HG02852 (cell line): ENCODE data around the gene TLX1.
A peak's percentile ranks its signal among the peaks of the same experiment; 100 is the strongest.

ENCODE experiments used
- ATAC-seq: cut with Tn5 transposase; IDR thresholded peaks from one replicate; pipeline ENCODE4 v1.9.1; 2021; ENCODE audit warnings: mild to moderate bottlenecking, moderate library complexity; ENCODE audit not compliant: unreplicated experiment

Gene TLX1

DNA sequence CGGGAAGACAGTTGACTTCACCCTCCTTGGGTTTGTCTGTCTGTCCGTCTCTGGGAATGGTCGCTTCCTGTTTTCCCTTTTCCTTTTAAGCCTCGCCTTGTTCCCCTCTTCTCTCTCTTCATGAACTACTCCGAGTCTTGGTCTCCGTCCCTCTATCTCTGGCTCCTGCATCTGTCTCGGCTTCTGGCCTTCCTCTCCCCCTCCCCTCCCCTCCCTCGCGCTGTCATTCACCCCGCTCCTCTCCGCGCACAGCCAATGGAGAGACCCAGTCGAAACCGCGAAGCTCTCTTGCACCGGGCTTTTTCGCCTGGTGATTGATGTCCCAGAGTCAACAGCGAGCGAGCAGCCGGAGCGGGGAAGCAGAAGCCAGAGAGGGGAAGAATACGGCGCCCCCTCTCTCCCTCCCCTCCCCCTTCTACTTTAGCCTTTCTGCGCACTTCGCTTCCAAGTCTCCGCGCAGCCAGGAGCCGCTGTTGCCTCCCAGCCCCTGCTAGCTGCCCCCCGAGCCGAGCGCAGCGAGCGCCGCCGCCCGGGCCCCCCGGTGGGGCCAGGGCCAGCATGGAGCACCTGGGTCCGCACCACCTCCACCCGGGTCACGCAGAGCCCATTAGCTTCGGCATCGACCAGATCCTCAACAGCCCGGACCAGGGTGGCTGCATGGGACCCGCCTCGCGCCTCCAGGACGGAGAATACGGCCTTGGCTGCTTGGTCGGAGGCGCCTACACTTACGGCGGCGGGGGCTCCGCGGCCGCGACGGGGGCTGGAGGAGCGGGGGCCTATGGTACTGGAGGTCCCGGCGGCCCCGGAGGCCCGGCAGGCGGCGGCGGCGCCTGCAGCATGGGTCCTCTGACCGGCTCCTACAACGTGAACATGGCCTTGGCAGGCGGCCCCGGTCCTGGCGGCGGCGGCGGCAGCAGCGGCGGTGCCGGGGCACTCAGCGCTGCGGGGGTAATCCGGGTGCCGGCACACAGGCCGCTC is at the start of gene TLX1:
Gene TLX1 (plus strand): TSS at position 317 of the 978 bp plus-strand sequence. CDS start 242 bp downstream, at position 559.
- ATAC-seq: no peak

DNA sequence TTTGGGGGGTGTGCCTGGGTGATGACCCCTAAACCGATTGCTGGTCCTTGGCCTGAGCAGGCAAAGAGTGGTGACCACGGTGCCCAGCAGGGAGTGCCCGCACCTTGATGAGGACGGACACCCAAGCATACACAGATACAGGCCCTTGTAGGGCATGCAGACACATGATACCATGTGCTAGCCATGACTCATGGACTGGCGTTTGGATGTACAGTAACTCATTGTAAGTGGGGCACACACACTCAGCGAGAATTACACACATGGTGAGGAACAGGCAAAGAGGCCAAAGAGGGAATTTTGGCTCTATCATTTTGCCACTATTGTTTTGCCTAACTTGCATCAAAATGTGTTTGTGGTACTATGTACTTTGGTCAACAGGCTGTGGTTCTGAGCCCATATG is 45.3 kb upstream of the TLX1 start:
- no peak for ATAC-seq

DNA sequence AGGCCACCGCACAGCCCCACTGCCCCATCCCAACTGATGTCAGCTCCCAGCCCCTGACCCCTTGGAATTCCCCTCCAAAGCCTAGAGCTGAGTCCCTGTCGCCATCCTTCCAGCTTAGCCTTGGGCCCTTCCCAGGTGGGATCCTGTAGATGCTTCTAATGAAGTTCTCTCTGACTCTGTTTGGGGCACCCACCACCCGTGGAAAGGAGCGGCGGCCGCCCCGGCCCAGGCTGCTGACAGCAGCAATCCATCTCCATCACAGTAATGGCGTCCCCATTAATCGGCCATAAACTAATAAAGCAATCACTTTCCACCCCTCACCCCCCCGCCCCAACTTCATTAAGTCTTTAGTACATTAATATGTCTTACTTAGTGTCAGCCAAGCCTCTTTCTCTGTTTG is 43.7 kb upstream of the TLX1 start:
- no peak for ATAC-seq

DNA sequence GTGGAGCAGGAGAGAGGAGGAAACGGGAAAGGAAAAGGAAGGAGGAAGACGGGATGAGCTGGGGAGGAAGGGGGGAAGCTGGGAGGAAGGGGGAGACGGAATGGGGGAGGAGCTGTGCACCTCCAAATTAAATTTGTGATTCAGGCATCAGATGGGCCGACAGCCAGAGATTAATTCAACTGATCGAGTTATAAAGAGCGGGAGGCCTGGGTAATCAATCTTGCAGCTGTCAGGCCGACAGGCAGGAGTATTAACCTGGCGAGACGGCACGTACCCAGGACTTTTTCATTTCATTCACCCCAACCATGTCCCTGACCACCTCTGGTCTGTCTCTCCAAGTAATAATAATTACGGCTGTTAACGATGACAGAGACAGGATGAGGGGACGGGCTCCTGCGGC is 43.1 kb upstream of the TLX1 start:
- no peak for ATAC-seq

DNA sequence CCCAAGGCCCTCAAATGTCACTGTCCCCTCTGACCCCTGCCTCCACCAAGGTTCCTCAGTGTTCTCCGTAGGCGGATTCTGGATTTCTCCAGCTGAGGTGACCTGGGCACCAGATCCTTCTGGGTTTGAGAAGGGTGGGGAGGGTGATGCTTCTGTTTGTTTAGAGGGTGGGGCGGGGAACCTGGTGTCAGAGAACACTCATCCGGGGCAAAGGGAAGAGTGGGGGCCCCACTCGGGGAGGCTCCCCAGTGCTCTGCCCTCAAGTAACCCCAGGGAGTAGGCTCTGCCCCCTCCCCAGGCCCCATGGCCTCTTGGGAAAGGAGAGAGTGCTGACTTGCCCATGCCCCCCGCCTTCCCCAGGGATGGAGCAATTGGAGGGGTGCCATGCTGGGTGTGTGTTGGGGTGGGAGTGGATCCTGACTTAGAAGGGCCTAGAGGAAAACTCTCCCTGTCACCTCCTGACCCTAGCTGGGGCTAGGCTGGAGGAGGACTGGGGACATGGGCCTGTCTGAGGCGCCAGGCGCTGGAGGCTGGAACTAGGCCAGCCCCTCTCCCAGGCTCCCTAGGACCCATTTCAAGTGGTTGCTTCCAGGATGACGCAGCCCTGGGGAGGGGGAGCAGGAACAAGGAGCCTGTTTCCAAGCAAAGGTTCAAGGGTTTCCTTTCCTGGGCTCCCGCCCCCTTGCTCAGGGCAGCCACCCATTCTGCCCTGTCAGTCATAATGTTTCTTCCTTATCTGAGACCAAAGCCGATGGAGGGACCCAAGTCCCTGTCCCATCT is 41.4 kb upstream of the TLX1 start:
- no peak for ATAC-seq

DNA sequence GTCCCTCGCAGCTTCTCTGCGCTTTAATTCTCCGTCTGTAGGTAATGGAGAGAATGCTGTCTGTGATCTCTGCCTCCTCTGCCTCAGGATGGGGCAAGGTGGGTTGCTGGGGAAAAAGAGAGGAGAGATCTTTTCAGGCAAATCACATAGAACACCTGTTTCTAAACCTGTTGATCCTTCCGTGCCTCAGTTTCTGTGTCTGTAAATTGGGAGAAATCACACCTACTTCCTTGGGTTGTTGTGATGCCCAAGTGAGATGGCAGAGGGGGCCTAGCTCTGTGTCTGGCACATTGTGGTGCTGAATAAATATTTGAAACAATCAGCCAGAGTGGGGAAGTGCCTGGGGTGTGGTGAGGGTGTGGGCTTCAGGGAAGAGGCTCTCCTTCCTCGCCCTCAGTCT is 40.5 kb upstream of the TLX1 start:
- ATAC-seq: no peak

DNA sequence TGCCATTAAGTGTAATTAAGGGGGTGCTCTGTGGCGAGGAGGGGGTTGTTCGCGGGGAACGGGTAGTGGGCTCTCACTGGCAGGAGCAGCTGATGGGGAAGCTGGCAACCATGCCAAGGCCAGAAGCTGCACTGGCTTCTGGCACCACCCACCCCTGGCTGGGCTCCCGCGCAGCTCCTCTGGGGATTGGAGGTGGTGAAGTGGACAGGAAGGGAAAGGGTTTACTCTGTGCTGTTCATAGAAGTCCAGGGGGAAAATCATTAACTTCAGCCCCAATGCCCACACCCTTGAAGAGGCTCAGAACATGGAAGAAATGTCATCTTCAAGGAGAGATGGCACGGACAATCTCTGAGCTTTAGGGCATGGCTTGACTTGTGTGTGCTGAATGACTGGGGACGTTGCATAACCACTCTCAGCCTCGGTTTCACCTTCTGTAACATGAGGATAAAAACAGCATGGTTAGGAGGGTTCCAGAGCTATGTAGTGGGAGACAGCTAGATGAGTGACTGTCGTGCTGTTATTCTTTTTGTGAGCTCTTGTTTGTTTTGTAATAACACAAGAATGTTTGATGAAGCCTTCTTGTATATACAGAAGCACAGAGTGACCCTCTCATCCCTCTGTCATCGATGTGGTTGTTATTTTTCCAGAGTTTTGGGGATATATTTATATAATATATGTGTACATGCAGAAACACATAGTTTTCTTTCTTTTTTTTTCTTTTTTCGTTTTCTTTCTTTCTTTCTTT is 39.4 kb upstream of the TLX1 start:
- ATAC-seq: no peak

DNA sequence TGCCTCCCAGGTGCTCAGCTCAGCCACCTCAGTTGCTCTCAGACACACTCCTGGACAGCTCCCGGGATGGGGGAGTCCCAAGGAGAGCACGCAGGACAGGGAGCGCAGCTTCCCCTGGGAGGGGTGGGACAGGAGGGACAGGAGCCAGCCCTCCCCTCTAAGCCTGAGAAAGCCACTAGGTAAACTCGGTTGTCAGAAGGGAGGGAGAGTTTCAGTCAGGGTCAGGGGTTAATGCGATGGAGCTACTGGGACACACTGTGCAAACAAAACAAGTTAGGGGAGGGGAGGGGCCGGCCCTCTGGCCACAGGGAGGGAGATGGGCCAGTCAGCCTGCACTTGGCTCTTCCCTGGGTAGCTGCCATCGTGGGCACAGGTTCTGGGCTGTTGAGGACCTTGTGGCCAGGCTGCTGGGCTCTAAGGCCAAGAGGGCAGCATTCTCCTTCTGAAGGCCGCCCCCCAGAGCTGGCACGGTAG is 38.2 kb upstream of the TLX1 start:
- ATAC-seq: no peak

DNA sequence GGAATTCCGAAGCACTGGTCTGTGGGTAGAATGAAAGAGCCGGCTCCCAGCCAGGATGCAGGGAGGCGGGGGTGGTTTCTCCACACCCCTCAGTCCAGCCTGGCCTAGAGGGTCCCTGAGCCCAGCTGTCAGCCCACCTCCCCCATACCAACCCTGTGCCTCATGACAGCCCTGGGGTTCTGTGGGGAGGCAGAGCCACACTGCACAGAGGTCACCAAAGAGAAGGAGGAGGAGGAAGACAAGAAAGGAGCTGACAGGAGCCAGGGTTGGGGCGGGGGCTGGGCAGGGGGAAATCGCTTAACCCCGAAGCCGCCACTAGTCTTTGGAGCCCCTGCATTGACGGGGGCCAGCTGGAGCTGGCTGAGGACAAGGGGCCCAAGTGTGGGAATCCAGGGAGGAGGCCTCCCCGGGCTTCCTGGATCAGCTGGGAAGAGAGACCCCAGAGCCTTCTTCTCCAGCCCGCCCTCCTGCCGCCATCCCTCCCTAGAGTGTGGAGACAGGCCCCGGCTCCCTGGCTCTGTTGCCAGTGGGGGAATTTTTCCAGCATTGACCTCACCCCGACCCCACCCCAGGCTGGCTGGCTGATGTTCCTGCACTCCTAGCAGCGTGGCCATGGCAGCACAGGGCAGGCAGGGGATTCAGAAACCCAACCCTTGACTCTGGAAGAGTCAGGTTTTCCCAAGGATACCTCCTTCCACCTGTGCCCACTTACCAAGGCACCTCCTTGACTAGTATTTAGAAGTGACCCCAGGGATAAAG is 36.8 kb upstream of the TLX1 start:
- ATAC-seq: no peak

DNA sequence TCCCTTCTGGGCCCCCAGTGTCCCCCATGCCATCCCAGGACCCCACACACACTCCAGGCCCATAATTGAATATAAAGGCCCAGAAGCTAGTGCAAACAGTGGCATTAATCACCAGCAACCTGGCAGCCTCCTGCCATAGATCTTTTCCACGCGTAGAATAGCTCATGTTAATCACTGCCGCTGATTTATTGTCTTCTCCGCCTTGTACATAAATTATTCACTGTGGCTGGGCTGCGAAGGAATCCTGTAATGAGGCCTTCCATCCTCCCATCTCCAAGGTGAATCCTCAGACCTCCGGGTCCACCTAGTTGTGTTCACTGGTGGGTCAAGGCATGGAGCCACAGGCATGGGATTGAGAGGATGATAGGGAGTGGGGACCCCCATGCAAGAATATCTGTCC is 36.1 kb upstream of the TLX1 start:
- no peak for ATAC-seq

DNA sequence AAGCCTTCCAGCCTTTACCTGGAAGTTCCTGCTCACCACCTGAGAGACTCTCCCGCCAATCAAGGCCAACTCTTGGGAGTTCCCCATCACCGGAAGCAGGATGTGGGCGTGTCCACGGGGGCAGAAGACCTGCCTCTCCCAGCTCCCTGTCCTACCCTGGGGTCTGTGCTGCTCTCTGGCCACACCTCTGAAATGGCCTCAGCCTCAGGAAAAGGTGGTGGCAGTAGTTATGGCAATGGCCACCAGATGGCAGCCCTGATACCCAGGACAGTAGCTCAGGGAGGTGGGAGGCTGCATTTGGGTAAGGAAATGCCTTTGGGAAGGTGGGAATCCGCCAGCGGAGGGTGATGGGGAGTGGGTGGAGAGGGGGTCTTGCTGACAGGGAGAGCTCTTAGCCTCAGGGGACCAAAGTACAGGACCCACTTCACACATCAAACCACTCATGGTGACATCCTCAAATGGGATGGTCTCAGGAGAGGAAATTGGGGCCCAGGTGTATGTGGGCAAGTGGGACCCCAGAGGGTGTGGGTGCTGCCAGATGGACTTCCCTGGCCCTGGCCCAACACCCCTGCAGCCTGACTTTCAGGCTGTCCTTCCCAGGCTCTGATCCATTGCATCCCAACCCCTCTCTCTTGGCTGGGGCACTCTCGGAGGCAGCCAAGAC is 35.4 kb upstream of the TLX1 start:
- ATAC-seq: peak; percentile 76

DNA sequence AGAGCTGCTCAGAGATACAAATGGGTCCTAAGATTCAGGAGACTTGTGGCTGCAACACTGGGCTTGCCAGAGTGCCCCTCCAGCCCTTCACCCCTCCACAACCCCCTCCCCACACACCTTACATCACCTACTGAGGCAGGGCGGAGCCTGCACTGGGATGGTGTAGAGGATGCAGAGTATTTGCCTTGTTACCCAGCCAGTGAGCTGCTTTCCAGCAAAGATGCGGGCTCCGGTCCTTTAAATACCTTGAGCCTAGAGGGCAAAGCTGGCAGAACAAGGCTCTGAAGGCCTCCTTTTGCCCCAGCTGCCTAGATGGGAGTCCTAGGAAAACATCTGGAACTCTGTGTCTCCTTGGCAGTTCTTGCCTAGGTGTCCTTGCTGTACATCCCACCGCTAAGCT is 34.7 kb upstream of the TLX1 start:
- ATAC-seq: no peak

DNA sequence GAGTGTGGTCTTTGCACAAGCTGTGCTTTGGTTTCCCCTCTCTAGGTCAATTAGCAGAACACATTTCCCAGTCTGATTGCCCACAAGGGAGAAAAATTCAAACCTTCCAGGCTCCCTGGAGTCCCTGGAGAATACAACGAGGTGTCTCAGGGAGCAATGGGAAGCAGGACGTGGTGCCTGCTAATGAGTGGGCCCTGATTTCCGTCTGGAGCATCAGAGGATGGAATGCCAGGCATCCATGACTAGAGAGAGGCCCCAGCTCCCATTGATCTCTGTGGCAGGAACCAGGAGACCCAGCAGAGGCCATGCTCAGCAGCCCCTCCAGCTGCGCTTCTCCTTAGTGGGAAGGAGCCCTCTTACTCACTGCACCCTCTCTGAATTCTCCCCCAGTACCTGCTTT is 33.2 kb upstream of the TLX1 start:
- ATAC-seq: no peak

DNA sequence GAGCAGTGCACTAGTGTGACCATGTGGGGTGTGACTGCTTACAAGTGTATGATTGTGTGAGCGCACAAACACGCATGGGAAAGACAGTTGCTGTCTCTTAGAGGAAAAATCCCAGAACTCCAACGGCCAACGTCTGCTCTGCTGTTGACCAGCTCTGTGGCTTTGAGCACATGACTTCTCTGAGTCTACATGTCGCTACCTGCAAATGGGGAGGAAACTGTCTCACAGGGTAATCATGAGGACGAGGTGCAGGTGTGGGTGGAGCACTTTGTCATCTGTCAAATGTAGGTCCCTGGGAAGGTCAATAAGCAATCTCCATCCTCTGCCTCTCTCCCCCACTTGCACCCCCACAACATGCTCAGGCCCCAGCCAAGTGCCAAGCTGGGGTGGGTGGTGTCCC is 31.2 kb upstream of the TLX1 start:
- no peak for ATAC-seq

DNA sequence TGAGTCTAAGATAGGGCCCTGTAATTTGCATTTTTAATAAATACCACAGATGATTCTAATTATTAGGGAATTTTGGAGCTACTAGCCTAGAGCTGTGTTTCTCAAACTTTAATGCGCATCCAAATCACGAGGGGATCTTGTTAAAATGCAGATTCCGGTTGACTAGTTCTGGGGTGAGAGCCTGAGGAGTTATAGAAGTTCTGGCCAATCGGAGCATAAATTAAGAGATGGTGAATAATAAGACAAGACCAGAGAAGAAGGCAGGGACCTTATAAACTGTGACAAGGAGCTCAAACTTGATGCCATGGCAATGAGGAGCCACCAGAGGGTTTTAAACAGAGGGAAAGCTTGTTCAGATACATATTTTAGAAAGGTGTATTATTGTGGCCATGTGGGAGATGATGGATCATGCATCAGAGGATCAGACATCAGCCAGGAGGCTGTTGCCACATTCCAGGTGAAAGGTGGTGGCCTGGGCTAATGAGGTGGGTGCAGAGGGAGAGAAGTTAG is 29.7 kb upstream of the TLX1 start:
- ATAC-seq: no peak

DNA sequence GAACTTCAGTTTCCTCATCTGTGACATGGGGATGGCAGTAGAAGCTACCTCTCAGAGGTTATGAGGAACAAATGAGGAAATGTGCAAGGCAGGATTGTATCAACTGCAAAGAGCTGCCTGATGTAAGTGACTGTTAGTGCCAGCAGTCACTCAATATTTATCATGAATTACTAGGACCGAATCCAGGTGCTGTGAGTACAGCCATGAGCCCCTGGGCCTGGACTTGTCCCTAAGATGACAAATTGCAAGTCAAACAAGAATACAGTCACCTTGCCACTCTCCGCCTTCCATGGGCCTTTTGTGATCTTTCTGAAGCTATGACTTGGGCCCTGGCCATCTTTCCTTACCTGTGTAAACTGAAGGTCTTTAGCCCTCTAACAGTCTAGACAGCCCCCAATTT is 27.7 kb upstream of the TLX1 start:
- ATAC-seq: no peak

DNA sequence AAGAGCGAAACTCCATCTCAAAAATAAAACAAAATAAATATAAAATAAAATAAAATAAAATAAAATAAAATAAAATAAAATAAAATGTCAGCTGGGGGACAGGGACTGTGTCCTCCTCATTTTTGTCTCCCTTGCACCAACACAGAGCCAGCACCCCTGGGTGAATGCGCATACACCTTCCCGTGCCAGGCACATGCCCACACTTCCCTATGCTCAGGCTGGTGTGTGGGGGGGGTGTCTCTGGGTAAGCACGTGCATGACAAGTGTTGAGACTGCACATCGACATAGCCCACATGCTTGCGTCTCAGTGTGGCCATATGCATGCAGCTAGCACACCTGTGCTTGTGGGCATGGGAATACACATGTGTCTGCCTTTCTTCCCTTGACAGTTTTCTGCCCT is 24.7 kb upstream of the TLX1 start:
- ATAC-seq: no peak

DNA sequence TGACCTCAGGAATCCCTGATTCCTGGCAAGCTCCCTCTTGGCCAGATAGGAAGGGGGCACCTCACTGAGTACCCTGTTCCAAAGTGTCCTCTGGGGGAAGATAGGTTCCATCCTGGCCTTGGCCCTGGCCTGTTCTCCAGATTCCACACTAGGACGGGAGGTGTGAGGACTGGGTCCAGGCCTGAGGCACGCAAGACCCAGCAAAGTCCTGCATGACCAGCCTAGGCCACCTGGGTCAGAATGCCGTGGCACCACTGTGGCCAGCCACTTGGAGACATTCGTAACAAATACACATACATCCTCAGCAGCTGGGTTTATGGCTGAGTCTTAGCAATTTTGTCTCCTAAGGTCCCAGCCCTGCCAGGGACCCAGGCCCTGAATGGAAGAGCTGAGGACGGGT is 23.3 kb upstream of the TLX1 start:
- ATAC-seq: no peak

DNA sequence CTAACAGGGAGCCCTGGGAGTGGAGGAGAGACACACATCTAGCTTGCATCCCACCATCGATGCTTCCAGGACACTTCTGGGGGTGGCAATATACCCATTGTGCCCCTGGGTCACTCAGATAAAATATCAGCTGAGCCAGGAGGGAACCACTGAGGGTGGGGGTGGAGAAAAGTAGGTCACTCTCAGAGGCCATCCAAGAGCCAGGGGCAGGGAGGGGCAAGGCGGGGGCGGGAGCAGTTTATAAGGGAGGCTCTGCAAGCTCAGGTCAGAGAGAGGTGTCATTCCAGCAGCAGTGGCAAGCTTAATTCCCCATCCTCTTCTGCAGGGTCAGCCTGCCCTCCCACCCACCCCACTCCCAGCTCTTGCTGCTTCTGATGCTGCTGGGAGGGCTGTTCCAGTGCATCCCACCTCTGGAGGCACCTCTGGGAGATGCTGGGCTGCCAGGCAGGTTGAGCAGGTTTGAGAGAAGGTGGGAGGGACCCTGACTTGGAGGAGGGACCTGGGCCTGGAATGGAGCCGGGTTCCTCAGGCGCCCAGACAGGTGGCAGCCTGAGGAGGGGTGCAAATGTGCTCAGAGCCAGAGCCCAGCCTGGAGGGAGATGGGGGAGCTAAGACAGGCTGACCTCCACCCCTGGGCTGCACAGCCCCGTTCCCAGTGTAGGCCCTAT is 20.1 kb upstream of the TLX1 start:
- no peak for ATAC-seq
